IPS-NIHi7 (cell line): ENCODE data around the gene SPSB3.
A peak's percentile ranks its signal among the peaks of the same experiment; 100 is the strongest.

Source experiments
- DNase-seq: peaks from one replicate; pipeline ENCODE4 v3.0.0; 2012; ENCODE audit warnings: mixed read lengths; ENCODE audit errors: extremely low spot score

The SPSB3 gene

DNA sequence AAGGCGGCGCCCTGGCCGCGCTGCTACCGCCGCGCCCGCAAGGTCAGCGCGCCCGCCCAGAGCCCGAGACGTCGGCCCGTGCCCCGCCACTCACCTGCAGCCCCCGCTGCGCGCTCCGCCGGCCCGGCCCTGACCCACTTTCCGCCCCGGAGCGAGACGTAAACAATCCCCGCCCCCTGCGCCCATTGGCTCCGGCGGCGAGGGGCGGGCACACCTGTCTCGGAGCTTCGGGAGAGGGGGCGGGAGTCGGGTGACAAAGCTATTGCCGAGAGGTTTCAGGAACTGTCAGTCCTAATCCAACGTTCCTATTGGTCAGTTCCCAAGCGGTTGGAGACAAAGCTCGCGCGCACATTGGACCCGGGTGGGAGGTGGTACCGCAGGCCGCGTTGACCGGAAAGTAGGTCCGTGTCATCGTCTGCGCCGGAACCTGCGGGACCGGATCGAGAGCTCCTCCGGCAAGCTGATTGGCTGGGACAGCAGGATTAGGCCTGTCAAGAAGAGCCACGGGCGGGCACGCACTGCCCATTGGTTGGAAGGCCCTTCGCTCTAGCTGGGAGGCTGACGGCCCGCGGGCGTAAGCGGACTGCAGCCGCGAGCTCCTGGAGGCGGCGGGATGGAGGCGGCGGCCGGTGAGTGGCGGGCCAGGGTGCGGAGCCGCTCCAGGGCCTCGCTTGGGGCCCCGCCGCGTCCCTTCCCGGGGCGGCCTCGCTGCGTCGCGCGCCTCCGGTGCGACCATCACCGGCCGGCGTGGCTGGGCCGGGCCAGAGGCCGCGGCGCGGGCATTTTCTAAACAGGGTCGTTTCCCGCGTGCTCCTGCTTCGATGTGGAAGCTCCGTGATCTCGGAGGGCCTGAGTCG, at the start of gene SPSB3, which contains the start of gene NUBP2:
Gene SPSB3 (minus strand): TSS at position 164 of the 857 bp plus-strand sequence. CDS start 1,088 bp downstream, outside the sequence.
Gene NUBP2 (plus strand): TSS at position 553 of the 857 bp plus-strand sequence. CDS start 61 bp downstream, at position 614.
- DNase-seq = peak; percentile 100

DNA sequence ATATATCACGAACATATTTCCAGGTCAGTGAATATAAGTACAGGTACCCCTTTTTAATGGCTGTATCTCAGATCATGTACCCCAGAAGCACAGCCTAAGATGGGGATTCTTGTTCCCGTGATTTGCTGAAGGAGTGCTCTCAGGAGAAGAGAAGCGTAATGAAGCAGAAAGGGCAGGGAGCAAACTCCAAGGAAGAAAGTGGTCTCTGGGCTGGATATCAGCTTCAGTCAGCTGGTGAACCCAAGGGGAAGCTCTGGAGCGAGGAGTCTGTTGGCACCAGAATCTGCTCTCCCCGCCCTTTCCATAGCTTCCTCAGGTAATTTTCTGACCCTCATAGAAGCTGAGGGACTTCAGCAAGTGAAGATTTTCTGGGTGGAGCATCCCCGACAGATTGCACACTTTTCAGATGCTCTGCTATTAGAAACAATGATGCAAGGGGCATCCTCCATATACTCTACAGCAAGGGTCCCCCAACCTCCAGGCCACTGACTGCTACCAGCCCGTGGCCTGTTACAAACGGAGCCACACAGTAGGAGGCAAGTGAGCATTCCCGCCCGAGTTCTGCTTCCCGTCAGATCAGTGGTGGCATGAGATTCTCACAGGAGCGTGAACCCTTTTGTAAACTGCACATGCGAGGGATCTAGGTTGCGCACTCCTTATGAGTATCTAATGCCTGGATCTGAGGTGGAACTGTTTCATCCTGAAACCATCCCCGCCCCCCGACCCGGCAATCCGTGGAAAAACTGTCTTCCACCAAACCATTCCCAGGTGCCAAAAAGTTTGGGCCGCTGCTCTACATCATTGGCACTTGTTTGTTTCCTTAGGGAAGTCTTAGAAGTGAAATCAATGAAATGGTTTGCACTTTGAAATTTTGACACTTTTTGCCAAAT, 49.1 kb upstream of the SPSB3 start:
- DNase-seq = no peak

DNA sequence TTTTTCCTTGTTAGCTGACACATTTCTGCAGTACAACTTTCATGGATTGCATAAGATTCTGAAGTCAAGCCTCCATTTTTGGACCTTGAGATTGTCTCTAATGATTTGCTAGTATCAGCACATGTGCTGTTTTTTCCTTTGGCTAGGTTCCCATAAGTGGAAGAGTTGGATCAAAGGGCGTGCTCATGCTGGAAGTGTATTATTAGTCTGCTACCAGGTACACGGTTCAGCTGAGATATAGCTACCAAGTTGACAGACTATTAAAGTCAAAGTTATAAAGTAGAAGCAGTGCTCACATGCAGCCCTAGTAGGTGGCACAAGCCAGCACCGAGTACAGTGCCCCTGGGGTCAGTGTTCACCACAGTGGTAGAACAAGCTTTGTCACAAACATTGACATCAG, 47.8 kb upstream of the SPSB3 start:
- no peak for DNase-seq

DNA sequence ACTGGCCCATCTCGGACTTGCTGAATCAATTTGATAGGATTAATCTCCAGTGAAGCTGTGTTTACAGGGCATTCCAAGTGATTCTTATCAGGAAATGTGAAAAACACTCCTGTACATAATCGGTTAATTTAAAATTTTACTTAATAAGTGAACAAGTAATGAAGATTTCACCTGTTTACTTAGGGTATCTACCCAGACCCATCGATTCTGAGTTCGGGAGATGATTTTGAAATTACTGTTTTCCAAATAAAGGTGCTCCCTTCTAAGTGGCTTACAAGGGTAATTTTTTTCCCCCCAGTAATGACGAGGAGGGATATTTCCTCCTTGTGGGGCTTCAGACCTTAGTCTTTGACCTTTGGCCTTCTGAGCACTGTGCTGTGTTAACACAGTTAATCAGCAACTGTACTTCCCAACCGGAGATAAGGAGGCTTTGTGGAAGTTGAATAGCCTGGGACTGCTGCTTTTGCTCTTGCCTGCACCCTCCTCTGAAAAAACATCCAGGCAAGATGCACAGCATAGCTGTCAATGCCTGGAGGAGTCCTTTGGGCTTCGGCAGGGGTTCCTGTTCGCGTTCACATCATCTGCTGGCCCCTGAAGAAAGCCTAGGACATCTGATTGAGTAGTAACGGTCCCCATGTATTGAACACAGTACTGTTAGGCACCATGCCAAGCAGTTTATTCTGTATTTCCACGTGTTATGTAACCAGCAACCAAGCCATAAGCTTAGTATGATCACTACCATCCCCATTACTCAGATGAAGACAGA, 46.5 kb upstream of the SPSB3 start:
- no peak for DNase-seq

DNA sequence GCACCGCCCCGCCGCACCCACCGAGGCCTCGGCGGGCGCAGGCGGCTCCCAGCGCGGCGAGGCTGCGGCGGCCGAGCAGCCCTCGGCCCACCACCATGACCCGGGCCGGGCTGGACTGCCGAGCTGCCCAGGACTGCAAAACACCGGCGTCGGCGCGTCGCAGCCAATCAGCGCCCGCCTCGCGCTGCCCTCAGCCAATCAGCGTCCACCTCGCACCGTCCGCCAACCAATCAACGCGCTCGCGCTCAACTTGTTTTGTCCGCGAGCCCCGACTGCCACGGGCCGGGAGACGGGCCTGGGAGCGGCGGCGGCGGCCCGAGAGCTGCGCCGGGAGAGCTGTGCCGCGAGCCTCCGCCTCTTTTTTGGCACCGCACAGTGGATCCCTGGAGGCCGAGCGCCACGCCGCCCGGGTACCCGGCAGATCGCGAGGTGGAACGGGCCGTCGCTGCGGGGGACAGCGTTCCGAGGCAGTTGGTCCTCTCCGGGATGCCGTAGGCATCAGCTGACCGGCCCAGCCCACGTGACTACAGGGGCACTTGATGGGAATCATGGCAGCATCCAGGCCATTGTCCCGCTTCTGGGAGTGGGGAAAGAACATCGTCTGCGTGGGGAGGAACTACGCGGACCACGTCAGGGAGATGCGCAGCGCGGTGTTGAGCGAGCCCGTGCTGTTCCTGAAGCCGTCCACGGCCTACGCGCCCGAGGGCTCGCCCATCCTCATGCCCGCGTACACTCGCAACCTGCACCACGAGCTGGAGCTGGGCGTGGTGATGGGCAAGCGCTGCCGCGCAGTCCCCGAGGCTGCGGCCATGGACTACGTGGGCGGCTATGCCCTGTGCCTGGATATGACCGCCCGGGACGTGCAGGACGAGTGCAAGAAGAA, 44.6 kb upstream of the SPSB3 start, which contains the start of the genes FAHD1 and HAGH:
Gene FAHD1 (plus strand): TSS at position 516 of the 883 bp plus-strand sequence. CDS start 33 bp downstream, at position 549.
Gene HAGH (minus strand): TSS at position 135 of the 883 bp plus-strand sequence. CDS start 38 bp downstream, at position 97.
- peak; percentile 100 for DNase-seq

DNA sequence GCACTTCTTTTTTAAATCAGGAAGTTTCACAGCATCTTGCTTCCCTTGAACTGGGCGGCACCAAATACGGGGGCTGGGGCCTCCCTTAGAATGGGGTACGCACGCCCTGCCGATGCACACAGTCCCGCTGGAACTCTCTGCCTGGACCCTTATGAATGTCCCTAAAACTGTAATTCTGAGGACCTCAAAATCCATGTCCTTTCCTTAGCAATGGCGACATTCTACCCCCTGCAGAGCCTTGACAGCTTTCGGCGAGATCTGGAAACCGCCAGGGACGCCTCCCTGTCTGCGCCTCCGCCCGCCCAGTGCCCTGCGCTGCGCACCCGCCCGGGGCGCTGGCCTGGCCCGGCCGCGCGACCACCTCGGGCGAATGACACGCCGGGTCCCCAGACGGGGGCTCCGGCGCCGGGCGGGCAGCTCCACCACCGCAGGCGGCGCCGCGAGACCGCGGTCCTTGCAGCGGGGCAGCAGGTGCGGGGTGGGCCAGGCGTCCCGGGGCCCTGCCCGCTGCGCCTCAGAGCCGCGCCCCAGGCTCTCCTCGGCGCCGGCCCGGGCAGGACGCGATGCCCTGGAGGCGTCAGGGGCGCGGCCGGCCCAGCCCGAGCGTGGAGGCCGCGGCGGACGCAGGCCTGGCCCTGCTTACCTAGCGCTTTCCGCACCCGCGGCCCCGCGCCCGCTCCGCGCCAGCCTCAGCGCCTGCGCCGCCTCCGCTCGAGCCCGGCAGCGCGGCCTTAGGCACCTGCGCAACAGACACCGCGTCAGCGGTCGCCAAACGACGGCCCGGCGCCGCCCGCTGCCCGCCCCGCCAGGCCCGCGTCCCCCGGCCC, 43.7 kb upstream of the SPSB3 start:
- DNase-seq = peak; percentile 53

DNA sequence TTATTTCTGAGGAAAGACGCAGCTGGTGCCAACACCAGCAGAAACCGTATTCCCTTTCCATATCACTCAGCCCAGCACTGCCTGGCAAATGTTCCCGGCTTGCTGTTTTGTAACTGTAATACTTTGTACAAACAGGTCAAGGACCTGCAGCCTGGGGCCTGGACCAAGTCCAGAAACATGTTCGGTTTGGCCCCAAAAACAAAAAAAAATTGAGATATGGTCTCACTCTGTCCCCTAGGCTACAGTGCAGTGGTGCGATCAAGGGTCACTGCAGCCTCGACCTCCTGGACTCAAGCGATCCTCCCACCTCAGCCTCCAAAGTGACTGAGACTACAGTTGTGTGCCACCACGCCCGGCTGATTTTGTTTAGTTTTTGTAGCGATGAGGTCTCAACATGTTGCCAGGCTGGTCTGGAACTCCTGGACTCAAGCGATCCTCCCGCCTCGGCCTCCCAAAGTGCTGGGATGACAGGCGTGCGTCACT, 43.1 kb upstream of the SPSB3 start:
- DNase-seq = no peak

DNA sequence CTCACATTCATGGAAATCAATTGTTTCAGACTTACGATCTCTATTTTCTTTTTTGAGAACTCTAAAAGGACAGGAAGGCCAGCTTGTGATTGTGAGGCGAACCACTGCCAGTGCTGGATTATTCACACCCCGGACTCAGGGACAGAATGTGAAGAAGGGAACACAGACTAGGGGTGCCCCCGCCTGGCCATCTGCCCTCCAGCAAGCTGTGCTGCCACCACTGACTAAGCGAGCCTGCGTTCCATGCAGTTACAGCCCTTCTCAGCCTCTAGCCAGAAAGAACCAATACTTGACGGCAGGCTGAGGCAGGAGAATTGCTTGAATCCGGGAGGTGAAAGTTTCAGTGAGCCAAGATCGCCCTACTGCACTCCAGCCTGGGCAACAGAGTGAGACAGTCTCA, 41.5 kb upstream of the SPSB3 start:
- peak; percentile 66 for DNase-seq

DNA sequence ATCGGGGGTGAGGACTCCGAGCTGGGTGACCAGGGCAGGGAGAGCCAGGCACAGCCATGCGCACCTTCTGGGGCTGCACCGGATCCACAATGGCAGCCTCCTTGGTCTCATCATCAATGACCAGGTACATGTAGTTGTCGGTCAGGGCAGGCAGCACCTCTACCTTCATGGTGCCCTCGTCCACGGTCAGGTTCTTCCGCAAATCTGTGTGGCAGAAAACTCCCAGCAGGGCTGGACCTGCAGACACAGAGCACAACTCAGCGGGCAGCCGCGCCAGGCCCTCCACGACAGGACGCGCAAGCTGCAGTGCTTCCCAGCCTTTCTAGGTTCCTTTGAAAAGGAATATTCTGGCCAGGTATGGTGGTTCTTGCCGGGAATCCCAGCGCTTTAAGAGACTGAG, 40.4 kb upstream of the SPSB3 start:
- DNase-seq = no peak

DNA sequence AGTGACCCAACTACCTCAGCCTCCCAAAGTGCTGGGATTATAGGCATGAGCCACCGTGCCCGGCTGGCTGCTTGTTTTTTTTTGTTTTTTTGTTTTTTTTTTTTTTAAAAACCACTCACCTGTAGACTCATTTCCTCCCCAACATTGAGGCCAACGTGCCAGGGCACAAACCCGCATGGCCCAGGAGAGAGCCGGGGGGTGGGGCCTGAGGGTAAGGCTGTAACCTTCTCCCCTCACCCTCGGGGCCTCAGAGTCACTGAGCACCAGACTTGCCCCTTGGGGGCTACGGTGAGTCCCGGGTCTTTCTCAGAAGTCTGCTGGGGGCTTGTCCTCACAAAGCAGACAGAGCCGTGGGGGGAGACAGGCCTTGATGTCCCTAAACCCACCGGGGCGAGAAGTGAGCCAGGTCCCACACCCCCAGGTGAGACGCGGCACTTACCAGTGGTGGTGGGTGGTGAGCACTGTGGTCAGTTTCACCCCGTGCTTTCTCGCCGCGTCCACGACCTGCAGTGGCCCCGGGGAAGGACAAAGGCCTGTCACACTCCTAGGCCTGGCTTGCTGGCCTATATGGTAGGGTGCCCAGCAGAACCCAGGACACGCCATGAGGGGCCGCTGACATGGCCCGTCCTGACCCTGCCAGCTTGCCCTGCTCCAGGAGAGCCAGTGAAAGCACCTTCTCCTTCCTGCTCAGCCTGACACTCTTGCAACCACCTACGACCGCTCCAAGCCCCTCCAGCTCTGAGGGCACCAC, 39.7 kb upstream of the SPSB3 start:
- DNase-seq = no peak

DNA sequence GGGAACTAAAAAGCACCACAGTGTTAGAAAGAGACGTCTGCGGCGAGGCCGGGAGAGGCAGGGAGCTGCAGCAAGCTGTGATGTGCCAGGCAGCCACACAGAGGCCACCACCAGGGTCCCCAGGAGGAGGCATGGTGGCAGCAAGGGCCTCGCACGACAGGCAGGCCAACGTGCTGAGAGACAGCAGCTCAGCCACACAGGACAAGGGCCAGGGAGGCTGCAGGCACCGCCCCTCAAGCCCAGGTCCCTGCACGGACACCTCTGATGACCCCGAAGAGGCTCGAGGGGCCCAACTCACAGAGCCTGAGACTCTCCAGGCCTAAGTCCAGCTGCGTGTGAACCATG, 38.5 kb upstream of the SPSB3 start:
- DNase-seq = no peak

DNA sequence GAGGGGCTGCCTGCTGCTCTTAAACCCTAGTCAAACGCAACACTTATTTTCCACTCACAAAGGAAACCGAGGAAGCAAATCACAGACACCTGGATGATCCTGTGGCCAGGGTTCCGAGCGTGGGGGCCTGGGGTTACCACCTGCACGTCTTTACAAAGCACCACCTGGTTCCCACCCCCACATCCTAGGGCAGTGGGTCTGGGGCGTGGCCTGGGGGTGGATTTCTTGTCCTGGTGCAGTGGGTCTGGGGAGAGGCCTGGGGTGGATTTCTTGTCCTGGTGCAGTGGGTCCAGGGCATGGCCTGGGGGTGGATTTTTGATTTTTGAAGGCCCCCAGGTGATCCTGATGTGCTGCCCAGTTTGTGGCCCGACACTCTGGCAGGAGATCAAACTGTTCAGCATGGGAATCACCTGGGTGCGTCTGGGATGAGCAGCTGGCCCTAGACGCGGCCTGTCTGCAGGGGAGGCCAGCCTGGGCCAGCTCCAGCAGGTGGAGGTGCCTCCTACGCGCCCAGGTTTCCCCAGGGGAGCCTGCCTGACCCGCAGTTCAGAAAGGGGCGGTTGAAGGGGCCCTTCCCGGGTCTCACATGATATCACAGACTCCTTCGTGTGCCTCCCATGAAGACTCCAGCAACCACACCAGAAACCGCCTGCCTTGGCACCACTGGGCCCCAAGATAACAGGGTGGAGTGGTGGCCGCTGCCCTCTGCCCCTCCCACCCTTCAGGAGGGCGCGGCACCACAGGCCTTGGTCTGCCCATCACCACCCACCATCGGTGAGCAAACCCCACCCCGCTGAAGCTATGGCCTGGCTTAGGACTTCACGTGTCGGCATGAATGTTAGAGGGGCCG, 38.0 kb upstream of the SPSB3 start:
- no peak for DNase-seq

DNA sequence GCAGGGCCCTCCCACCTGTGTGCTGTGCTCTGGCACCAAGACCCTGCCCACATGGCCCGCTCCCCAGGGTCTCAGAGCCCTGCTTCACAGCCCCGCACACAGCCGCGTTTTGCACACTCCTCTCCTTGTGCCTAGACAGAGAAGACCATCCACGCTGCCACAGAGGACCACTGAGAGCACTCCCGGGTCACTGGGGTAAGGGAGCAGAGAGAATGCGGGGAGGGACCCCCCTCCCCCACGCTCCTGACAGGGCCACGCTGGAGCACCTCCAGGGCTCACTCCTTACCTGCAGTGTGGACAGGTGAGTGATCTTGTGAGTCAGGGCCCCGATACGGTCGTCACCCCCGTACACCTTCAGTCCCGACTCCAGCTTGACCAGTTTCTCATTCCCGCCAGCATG, 37.2 kb upstream of the SPSB3 start:
- DNase-seq = no peak

DNA sequence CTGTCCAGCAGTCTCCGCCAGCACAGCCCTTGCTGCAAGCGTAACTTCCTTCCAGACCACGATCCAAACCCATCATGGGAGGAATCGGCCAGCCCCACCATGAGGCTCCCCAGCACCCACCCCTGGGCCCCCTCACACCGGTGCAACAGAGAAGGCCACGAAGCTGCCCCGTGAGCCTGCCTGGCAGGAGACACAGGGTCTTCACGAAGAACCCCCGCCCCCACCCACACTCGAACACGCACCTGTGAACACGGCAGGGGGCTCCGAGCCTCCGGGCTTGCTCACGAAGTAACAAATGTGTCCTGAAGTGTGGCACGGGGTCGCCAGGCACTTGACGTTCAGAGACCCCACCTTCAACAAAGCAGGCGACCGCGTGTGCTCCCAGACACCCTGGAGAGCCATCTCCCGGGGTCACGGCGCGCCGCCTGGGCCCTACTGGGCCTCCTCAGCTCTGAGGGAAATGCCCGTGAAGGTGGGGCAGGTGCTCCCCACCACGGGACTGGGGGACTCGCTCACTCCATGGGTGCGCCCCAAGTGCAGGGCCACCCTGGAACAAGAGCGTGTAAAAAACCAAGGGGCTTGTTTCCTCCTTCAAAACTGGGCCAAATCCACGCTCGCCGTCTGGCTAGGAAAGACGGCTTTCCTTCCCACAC, 36.6 kb upstream of the SPSB3 start:
- no peak for DNase-seq

DNA sequence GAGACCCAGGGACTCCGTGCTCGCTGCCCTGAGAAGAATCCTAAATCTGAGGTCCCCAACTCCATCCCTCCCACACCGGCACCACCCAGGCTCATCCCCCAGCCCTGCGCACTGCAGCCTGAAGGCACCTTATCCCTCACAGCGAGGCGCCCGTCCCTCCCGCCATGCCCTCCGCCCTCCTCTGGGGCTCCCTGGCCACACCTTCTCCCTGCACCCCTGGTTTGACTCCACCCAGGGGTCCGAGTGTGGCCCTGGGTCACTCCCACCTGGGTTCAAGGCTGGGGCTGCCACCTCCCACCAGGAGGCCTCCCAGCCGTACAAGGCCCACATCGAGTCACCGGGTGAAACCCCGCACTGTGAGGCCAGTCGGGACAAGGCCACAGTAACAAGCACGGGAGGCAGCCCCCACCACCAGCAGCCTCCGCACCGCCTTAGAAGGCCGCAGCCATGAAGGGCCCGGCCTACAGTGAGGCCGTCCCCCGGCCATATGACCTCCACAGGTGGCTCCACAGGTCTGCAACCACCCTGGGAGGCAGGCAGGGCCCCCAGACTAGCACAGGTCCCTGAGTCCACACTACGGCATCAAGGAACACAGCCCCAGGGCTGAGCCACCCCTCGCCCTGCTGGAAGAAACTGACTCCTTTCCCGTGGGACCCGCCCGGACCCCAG, 36.0 kb upstream of the SPSB3 start:
- no peak for DNase-seq

DNA sequence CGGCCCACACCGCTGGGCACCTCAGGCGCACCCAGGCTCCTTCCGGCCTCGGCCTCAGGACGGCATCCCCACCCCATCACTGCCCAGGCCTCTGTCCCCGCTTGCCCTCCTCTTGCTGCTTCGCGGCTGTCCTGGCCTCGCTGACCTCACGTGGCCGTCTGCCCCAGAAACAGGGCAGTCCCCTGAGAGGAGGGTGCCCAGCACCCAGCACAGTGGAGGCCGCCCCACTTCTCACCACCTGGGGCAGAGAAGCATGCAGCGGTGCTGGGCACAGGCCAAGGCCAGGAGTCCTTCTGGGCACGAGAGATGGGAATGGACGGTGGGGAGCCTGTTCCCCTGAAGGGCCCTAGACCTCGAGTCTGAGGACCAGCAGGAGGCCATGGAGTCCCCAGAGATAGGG, 35.3 kb upstream of the SPSB3 start:
- DNase-seq = no peak

DNA sequence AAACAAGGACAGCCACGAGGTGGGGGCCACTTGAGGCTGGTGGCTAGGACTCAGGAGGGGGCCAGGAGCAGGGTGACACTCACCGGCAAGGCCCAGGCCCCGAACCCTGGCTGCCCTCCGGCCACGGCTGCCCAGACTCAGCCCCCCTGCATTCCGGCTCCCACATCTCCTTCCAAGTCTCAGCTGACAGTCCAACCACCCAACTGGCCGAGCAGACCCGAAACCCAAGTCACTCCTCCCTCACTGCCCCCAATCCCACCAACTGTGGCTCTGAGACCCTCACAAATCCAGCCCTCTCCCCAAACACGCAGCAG, 34.9 kb upstream of the SPSB3 start:
- no peak for DNase-seq
